H9 (cell line): ENCODE data around the gene GTF2A1L. TPM values are rescaled to one million over a fixed set of nuclear protein-coding genes. Genes with fewer than 3 reads are reported as not detected.

Experiments used
- DNase-seq: peaks from one replicate; pipeline ENCODE4 v3.0.0-alpha.2; 2017
- H2AFZ ChIP-seq: one replicate; pipeline ENCODE4 v1.6.1; 2013; ENCODE audit warnings: mild to moderate bottlenecking, low read length, control low read depth, moderate library complexity
- H2AK5ac ChIP-seq: 2 replicates; pipeline ENCODE4 v1.6.1; 2013; ENCODE audit warnings: low read length, control low read depth, mixed read lengths; ENCODE audit not compliant: insufficient read length
- H2BK120ac ChIP-seq: one replicate; pipeline ENCODE4 v1.6.1; 2013; ENCODE audit warnings: low read depth, mild to moderate bottlenecking, low read length, control low read depth, inconsistent platforms; ENCODE audit not compliant: poor library complexity, severe bottlenecking
- H2BK12ac ChIP-seq: 2 replicates; pipeline ENCODE4 v1.6.1; 2013; ENCODE audit warnings: low read length, control low read depth, mixed read lengths, low read depth; ENCODE audit not compliant: insufficient read length
- H2BK15ac ChIP-seq: 2 replicates; pipeline ENCODE4 v1.6.1; 2013; ENCODE audit warnings: low read depth, low read length, control low read depth
- H2BK20ac ChIP-seq: one replicate; pipeline ENCODE4 v1.6.1; 2013; ENCODE audit warnings: low read depth, mild to moderate bottlenecking, low read length, control low read depth, inconsistent platforms; ENCODE audit not compliant: poor library complexity, severe bottlenecking
- H2BK5ac ChIP-seq: 2 replicates; pipeline ENCODE4 v1.6.1; 2013; ENCODE audit warnings: low read length, control low read depth, mixed read lengths; ENCODE audit not compliant: insufficient read length
- H3K14ac ChIP-seq: 2 replicates; pipeline ENCODE4 v1.6.1; 2013; ENCODE audit warnings: low read length, control low read depth; ENCODE audit not compliant: insufficient read depth
- H3K18ac ChIP-seq: 2 replicates; pipeline ENCODE4 v1.6.1; 2013; ENCODE audit warnings: low read depth, mild to moderate bottlenecking, mixed read lengths, low read length, control low read depth; ENCODE audit not compliant: insufficient read length
- H3K23ac ChIP-seq: 2 replicates; pipeline ENCODE4 v1.6.1; 2013; ENCODE audit warnings: low read length, control low read depth, mixed read lengths, low read depth; ENCODE audit not compliant: insufficient read length
- H3K23me2 ChIP-seq: 2 replicates; pipeline ENCODE4 v1.6.1; 2013; ENCODE audit warnings: low read depth, mild to moderate bottlenecking, mixed read lengths, low read length, control low read depth; ENCODE audit not compliant: insufficient read length, poor library complexity, severe bottlenecking
- H3K27ac ChIP-seq: 2 replicates; pipeline ENCODE4 v1.5.1; 2013; ENCODE audit warnings: low read length, control low read depth, mixed read lengths, low read depth; ENCODE audit not compliant: insufficient read length
- H3K27me3 ChIP-seq: 2 replicates; pipeline ENCODE4 v1.6.1; 2013; ENCODE audit warnings: low read length, control low read depth, inconsistent platforms; ENCODE audit not compliant: insufficient read depth
- H3K4ac ChIP-seq: 2 replicates; pipeline ENCODE4 v1.6.1; 2013; ENCODE audit warnings: low read depth, mild to moderate bottlenecking, control low read depth, inconsistent platforms, low read length, moderate library complexity
- H3K4me1 ChIP-seq: 2 replicates; pipeline ENCODE4 v1.6.1; 2013; ENCODE audit warnings: low read length, control low read depth, inconsistent platforms; ENCODE audit not compliant: insufficient read depth
- H3K4me2 ChIP-seq: 2 replicates; pipeline ENCODE4 v1.6.1; 2013; ENCODE audit warnings: low read length, control low read depth, mixed read lengths; ENCODE audit not compliant: insufficient read length, insufficient read depth
- H3K56ac ChIP-seq: 2 replicates; pipeline ENCODE4 v1.6.1; 2013; ENCODE audit warnings: low read depth, mild to moderate bottlenecking, mixed read lengths, low read length, control low read depth; ENCODE audit not compliant: insufficient read length
- H3K79me1 ChIP-seq: 2 replicates; pipeline ENCODE4 v1.6.1; 2013; ENCODE audit warnings: low read depth, mild to moderate bottlenecking, moderate library complexity, low read length, control low read depth, inconsistent platforms; ENCODE audit not compliant: insufficient read depth, poor library complexity, severe bottlenecking
- H3K79me2 ChIP-seq: 2 replicates; pipeline ENCODE4 v1.6.1; 2013; ENCODE audit warnings: low read length, control low read depth, inconsistent platforms; ENCODE audit not compliant: insufficient read depth
- H3K9ac ChIP-seq: 2 replicates; pipeline ENCODE4 v1.6.1; 2013; ENCODE audit warnings: low read length, control low read depth, mixed read lengths; ENCODE audit not compliant: insufficient read length; ENCODE audit errors: extremely low read depth
- H3K9me3 ChIP-seq: one replicate; pipeline ENCODE4 v1.6.1; 2013; ENCODE audit warnings: low read depth, low read length, inconsistent platforms; ENCODE audit not compliant: control insufficient read depth
- H3T11ph ChIP-seq: one replicate; pipeline ENCODE4 v1.6.1; 2013; ENCODE audit warnings: mild to moderate bottlenecking, low read length, control low read depth, inconsistent platforms
- H4K20me1 ChIP-seq: one replicate; pipeline ENCODE4 v1.6.1; 2013; ENCODE audit not compliant: control insufficient read depth, insufficient read length, insufficient read depth
- H4K5ac ChIP-seq: 2 replicates; pipeline ENCODE4 v1.6.1; 2013; ENCODE audit warnings: low read depth, mild to moderate bottlenecking, mixed read lengths, low read length, control low read depth; ENCODE audit not compliant: insufficient read length
- H4K8ac ChIP-seq: replicated peaks from 2 replicates; pipeline ENCODE4 v1.6.1; 2013; ENCODE audit warnings: low read length, control low read depth, mixed read lengths, low read depth; ENCODE audit not compliant: insufficient read length
- H4K91ac ChIP-seq: 2 replicates; pipeline ENCODE4 v1.6.1; 2013; ENCODE audit warnings: low read depth, mild to moderate bottlenecking, moderate library complexity, mixed read lengths, low read length, control low read depth; ENCODE audit not compliant: insufficient read length
- H3K27ac Mint-ChIP-seq, 3 experiments: 2 replicates in 2 of 3; 3 replicates in 1 of 3; pipeline ENCODE4 v1.8.0; 2020 to 2021; ENCODE audit warnings: mixed read lengths in 3 of 3, mild to moderate bottlenecking in 1 of 3, moderate library complexity in 1 of 3
- H3K27me3 Mint-ChIP-seq: 2 replicates; pipeline ENCODE4 v1.8.0; 2021; ENCODE audit warnings: low read depth, mild to moderate bottlenecking, moderate library complexity, mixed read lengths
- H3K36me3 Mint-ChIP-seq, 3 experiments: 2 replicates in 2 of 3; 3 replicates in 1 of 3; pipeline ENCODE4 v1.8.0; 2020 to 2021; ENCODE audit warnings: low read depth in 3 of 3, mixed read lengths in 3 of 3; ENCODE audit not compliant: insufficient read depth in 1 of 3
- H3K4me1 Mint-ChIP-seq, 2 experiments: 2 replicates each; pipeline ENCODE4 v1.8.0; 2020; ENCODE audit warnings: mixed read lengths in 2 of 2
- H3K4me3 Mint-ChIP-seq, 2 experiments: 2 replicates in 1 of 2; 3 replicates in 1 of 2; pipeline ENCODE4 v1.8.0; 2020 to 2021; ENCODE audit warnings: mild to moderate bottlenecking in 2 of 2, mixed read lengths in 2 of 2, moderate library complexity in 1 of 2
- H3K9me3 Mint-ChIP-seq, 2 experiments: 2 replicates in 1 of 2; 3 replicates in 1 of 2; pipeline ENCODE4 v1.8.0; 2020; ENCODE audit warnings: mild to moderate bottlenecking in 2 of 2, mixed read lengths in 2 of 2, moderate library complexity in 1 of 2
- WGBS: extraction: QIAGEN DNeasy Blood & Tissue Kit; methylation state at CpG from one replicate; pipeline ENCODE4 v1.1.7; 2013; ENCODE audit warnings: missing lambda C conversion rate, low lambda C conversion rate, mixed read lengths; ENCODE audit not compliant: insufficient read length; ENCODE audit errors: extremely low coverage; 5-methylcytosine and 5-hydroxymethylcytosine counted together
- total RNA-seq: library from RNA; stranded (reverse); gene quantifications from 2 replicates; pipeline ENCODE4 v1.2.1, GENCODE V29; 2021
- TF ChIP-seq, protein P1 (sequence below): fragments of 200-600 bp; sonication (generic); conservative IDR thresholded peaks from 3 replicates; pipeline ENCODE4 v1.8.0; 2021; ENCODE audit warnings: antibody characterized with exemption, mild to moderate bottlenecking

Gene GTF2A1L
- total RNA-seq, 1 experiment from 2014 or later = not detected

DNA sequence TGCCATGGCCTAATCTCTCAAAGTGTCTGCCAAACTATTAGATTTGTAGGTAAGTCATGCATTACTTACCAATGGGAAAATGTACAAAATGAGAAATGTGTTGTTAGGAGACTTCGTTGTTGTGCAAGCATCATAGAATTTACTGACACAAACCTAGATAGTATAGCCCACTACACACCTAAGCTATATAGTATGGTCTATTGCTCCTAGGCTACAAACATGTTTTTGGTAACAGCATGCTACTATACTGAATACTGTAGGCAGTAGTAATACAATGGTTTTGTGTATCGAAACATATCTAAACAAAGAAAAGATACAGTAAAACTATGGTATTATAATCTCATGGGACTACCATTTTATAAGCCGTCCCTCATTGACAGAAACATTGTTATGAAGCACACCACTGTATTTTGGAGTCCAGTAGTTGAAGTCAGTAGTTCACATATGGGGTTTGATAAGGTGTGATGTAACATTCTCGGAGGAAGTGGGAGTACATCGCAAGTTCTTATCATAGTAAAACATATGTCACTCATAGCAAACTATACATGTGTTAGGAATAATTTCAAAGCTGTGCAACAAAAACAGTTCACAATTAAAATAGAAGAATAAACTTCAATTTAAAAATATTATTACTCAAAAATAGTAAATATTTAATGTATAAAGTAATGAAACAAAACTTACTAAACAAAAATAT, 12.0 kb upstream of the GTF2A1L start:
- Histone ChIP-seq H3K9ac (no peak overlapping the region), H3T11ph (no peak overlapping the region), H3K27ac (no peak overlapping the region), H3K4me2 (no peak overlapping the region), H3K18ac (no peak overlapping the region), H3K23me2 (no peaks in the 10 kb centered on the region), H2AFZ (no peak overlapping the region), H3K79me1 (no peaks in the 10 kb centered on the region), H4K20me1 (no peaks in the 10 kb centered on the region), H2BK12ac (no peak overlapping the region), H4K8ac (no peak overlapping the region), H2BK5ac (no peak overlapping the region), H2BK120ac (no peak overlapping the region), H3K4me1 (no peaks in the 10 kb centered on the region), H2BK20ac (no peak overlapping the region), H3K23ac (no peak overlapping the region), H4K5ac (no peak overlapping the region), H3K56ac (no peak overlapping the region), H2AK5ac (no peak overlapping the region), H3K27me3 (no peaks in the 10 kb centered on the region), H3K79me2 (no peaks in the 10 kb centered on the region), H3K4ac (no peak overlapping the region), H4K91ac (no peak overlapping the region), H3K14ac (no peak overlapping the region), H3K9me3 (no peaks in the 10 kb centered on the region), H2BK15ac (no peak overlapping the region)
- H3K4me1 Mint-ChIP-seq = peaks cover 6 to 7% of the 10 kb centered on the region in 2 experiments; a peak in 3 of 4 replicates
- no peak for DNase-seq
- no peaks in the 10 kb centered on the region for H3K9me3 Mint-ChIP-seq
- H3K36me3 Mint-ChIP-seq = no peaks in the 10 kb centered on the region; a peak in 1 of 7 replicates
- no peaks in the 10 kb centered on the region for H3K27me3 Mint-ChIP-seq
- no peak overlapping the region for H3K27ac Mint-ChIP-seq
- H3K4me3 Mint-ChIP-seq = no peak overlapping the region
- TF ChIP-seq, protein P1, sequence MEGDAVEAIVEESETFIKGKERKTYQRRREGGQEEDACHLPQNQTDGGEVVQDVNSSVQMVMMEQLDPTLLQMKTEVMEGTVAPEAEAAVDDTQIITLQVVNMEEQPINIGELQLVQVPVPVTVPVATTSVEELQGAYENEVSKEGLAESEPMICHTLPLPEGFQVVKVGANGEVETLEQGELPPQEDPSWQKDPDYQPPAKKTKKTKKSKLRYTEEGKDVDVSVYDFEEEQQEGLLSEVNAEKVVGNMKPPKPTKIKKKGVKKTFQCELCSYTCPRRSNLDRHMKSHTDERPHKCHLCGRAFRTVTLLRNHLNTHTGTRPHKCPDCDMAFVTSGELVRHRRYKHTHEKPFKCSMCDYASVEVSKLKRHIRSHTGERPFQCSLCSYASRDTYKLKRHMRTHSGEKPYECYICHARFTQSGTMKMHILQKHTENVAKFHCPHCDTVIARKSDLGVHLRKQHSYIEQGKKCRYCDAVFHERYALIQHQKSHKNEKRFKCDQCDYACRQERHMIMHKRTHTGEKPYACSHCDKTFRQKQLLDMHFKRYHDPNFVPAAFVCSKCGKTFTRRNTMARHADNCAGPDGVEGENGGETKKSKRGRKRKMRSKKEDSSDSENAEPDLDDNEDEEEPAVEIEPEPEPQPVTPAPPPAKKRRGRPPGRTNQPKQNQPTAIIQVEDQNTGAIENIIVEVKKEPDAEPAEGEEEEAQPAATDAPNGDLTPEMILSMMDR = no peak
- WGBS = no CpG with 5 or more reads among the region's 5 CpGs
